Testis (tissue), 3 donors: ENCODE measurements around the gene SIGLEC11. TPM values are rescaled to one million over a fixed set of nuclear protein-coding genes. Genes with fewer than 3 reads are reported as not detected.

Source experiments
- DNase-seq: peaks from one replicate; pipeline ENCODE4 v3.0.0-alpha.2; 2019
- H3K27ac ChIP-seq, 2 donors: fragments of 200-600 bp; sonication (generic); one replicate each; pipeline ENCODE4 v1.5.1; 2019
- H3K27me3 ChIP-seq: fragments of 200-600 bp; sonication (generic); one replicate; pipeline ENCODE4 v1.5.1; 2019
- H3K36me3 ChIP-seq: fragments of 200-600 bp; sonication (generic); one replicate; pipeline ENCODE4 v1.5.1; 2017; ENCODE audit warnings: low read depth; ENCODE audit errors: missing control alignments
- H3K4me1 ChIP-seq: fragments of 200-600 bp; sonication (generic); one replicate; pipeline ENCODE4 v1.5.1; 2019
- H3K4me3 ChIP-seq, 2 donors: fragments of 200-600 bp; sonication (generic); one replicate each; pipeline ENCODE4 v1.5.1; 2017 to 2019
- H3K9me3 ChIP-seq: fragments of 200-600 bp; sonication (generic); one replicate; pipeline ENCODE4 v1.5.1; 2017
- POLR2A ChIP-seq: fragments of 450-650 bp; IDR thresholded peaks from one replicate; pipeline ENCODE4 v1.6.1; 2017; ENCODE audit warnings: antibody characterized with exemption, mild to moderate bottlenecking, moderate library complexity
- WGBS, 2 donors: methylation state at CpG; one replicate each; pipeline ENCODE4 v1.1.5; 2018; 5-methylcytosine and 5-hydroxymethylcytosine counted together
- intact Hi-C: fragments of 100-400 bp; cut with DNase I; formaldehyde crosslinking; loops from one replicate; pipeline ENCODE4 v1.15.1; 2023; ENCODE audit warnings: low total_unique reads
- polyA plus RNA-seq: library from polyadenylated mRNA; stranded (reverse); fragments of 350-450 nt; fragmentation: Illumina TruSeq; extraction: RNeasy Lipid Tissue Mini Kit (QIAGEN cat#74804); gene quantifications from one replicate; pipeline ENCODE4 v1.2.3, GENCODE V29; 2014; ENCODE audit warnings: low read depth, low replicate concordance; ENCODE audit not compliant: insufficient read depth
- total RNA-seq, 2 donors: library from RNA; depleted of rRNA; stranded (reverse); fragments of >200 nt; gene quantifications; one replicate each; pipeline ENCODE4 v1.2.3, GENCODE V29; 2016
- TF ChIP-seq, protein P1 (sequence below), 3 experiments: fragments of 450-650 bp in 2 of 3; fragments of 200-600 bp in 1 of 3; sonication (generic) in 1 of 3; IDR thresholded peaks; one replicate each; pipeline ENCODE4 v1.5.1; 2016 to 2019; ENCODE audit warnings: antibody characterized with exemption in 3 of 3, mild to moderate bottlenecking in 2 of 3, moderate library complexity in 1 of 3

The SIGLEC11 gene
- total and polyA plus RNA-seq, 3 donors from 2014 or later, result 5.8 to 8.5 (median 6.0) TPM

DNA sequence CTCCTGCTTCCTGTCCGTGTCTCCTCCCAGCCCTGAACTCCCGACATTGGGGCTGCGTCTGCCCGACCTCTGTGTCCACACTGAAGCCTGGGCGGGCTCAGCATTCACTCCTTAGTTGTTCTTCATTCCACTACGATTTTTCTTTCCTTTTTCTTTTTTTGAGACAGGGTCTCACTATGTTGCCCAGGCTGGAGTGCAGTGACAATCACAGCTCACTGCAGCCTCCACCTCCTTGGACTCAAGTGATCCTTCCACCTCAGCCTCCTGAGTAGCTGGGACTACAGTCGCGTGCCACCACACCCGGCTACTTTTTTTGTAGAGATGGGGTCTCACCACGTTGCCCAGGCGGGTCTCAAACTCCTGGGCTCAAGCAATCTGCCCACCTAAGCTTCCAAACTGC, 23.5 kb upstream of the SIGLEC11 start:
- Histone ChIP-seq H3K4me3 (no peak overlapping the region), H3K36me3 (no peaks in the 10 kb centered on the region), H3K27me3 (no peaks in the 10 kb centered on the region), H3K9me3 (no peaks in the 10 kb centered on the region), H3K4me1 (no peaks in the 10 kb centered on the region), H3K27ac (no peak overlapping the region)
- 90 to 94% methylated on average over 11 of the region's 11 CpGs for WGBS, 2 donors
- no peak for TF ChIP-seq POLR2A
- TF ChIP-seq, protein P1, sequence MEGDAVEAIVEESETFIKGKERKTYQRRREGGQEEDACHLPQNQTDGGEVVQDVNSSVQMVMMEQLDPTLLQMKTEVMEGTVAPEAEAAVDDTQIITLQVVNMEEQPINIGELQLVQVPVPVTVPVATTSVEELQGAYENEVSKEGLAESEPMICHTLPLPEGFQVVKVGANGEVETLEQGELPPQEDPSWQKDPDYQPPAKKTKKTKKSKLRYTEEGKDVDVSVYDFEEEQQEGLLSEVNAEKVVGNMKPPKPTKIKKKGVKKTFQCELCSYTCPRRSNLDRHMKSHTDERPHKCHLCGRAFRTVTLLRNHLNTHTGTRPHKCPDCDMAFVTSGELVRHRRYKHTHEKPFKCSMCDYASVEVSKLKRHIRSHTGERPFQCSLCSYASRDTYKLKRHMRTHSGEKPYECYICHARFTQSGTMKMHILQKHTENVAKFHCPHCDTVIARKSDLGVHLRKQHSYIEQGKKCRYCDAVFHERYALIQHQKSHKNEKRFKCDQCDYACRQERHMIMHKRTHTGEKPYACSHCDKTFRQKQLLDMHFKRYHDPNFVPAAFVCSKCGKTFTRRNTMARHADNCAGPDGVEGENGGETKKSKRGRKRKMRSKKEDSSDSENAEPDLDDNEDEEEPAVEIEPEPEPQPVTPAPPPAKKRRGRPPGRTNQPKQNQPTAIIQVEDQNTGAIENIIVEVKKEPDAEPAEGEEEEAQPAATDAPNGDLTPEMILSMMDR (IDR thresholded peaks at IDR 0.05), result no peak
- intact Hi-C loops, result loop anchor here (5.0 kb wide), 1 partner anchor 42 kb away; no protein-coding TSS in a partner anchor
- no peak for DNase-seq

DNA sequence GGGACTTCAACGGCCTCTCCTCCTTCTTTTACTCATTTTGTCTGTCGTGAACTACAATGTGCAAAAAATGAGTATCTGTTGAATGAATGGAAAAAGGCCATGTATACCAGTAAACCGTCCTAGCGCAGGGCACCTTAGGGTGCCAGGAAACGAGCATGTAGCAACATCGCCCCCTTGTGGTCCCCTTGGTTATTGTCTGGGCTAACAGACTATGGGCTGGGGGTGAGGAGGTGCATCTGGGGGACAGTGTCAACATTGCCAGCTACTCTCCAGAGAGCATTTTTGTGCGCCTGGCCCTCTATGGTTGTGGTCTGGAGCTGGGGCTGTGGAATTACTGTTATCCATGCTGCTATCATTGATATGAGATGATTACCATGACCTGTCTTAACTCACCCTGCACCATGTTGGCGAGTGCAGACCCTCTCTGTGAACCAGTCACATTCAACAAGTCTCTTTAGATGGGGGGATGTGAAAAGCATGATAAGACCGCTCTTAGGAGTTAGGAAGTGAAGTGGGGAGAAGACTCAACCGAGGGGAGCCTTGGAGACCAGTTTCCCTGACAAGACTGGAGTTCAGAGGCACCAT, 22.8 kb upstream of the SIGLEC11 start:
- Histone ChIP-seq H3K4me3 (no peak overlapping the region), H3K4me1 (no peaks in the 10 kb centered on the region), H3K9me3 (no peaks in the 10 kb centered on the region), H3K36me3 (no peaks in the 10 kb centered on the region), H3K27me3 (no peaks in the 10 kb centered on the region), H3K27ac (no peak overlapping the region)
- 49 to 60% methylated on average over 10 of the region's 10 CpGs for WGBS, 2 donors
- DNase-seq, result peak; percentile 82
- TF ChIP-seq POLR2A, result no peak
- TF ChIP-seq, protein P1 (IDR thresholded peaks at IDR 0.05), result peak; percentile 86 to 92 (median 91)
- intact Hi-C loops, result loop anchor here (5.0 kb wide), 1 partner anchor 41 kb away; no protein-coding TSS in a partner anchor

DNA sequence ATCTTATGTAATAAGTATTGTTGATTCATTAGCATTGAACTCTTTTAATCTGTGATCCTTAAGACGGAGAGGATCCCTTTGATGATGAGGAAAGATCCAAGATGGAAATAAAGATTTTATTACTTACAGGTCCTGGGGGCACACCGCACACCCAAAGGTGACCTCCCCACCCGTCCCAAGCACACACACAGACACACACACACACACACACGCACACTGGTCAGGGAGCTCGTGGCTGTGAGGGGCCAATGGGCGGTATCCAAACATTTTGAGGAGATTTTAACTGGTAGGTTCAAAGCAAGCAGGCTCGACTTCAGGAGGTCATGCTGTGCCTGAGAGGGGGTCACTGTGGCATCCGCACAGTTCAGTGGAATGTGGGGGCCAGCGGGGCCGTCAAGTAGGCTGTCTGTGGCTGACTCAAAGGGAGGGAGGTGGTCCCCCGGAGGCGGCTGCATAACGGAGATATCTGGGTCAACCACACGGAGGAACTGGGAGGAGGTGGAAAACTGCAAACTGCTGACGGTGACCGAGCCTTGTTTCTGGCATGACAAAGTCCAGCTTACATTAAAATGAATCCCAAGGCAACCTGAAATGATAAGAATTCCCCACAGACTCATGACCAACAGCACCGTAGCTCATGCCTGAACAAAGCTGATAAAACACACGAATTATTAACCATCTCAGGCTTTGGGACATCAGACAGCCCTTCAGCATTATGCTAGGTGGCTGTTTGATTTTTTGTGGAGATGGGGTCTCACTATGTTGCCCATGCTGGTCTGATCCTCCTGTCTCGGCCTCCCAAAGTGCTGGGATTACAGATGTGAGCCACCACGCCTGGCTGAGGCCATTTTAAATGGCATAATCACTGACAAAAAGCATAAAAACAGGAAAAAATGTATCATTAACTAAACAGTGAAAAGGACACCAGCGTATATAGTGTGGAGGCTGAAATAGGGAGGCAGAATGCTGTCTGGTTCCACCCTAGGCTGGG, 20.9 kb upstream of the SIGLEC11 start:
- Histone ChIP-seq H3K9me3 (no peaks in the 10 kb centered on the region), H3K4me1 (no peaks in the 10 kb centered on the region), H3K36me3 (no peaks in the 10 kb centered on the region), H3K27me3 (no peaks in the 10 kb centered on the region), H3K4me3 (no peak overlapping the region), H3K27ac (no peak overlapping the region)
- WGBS, 2 donors, result 84 to 88% methylated on average over 21 of the region's 21 CpGs
- no peak for DNase-seq
- no peak for TF ChIP-seq POLR2A
- TF ChIP-seq, protein P1 (IDR thresholded peaks at IDR 0.05), result no peak
- intact Hi-C loops, result loop anchor here (5.0 kb wide), 1 partner anchor 40 kb away; no protein-coding TSS in a partner anchor

DNA sequence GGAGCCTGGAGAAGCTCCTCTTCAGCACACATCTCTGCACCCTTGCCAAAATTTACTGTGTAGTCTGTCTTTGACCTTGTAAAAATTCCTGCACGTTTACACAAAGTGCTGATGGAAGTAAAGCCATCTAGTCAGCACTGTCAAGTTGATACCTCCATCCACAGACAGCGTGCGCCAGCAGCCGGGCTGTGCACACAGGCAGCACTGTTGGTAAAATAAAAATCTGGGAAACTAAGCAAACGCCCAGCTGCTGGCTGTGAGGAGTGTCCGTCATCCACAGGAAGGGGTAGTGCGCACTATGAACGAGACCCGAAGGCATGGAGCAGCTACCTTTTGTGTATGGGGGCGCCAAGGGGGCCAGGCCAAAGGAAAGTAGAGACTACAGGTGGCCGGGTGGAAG, 17.4 kb upstream of the SIGLEC11 start:
- H3K27me3 ChIP-seq, result no peaks in the 10 kb centered on the region
- H3K27ac ChIP-seq, result no peak overlapping the region
- DNase-seq, result no peak
- TF ChIP-seq, protein P1 (IDR thresholded peaks at IDR 0.05), result no peak
- no peak for TF ChIP-seq POLR2A
- no peaks in the 10 kb centered on the region for H3K36me3 ChIP-seq
- no peaks in the 10 kb centered on the region for H3K4me1 ChIP-seq
- no peak overlapping the region for H3K4me3 ChIP-seq
- WGBS, 2 donors, result 48 to 68% methylated on average over 11 of the region's 11 CpGs
- intact Hi-C loops, result no loop called here
- no peaks in the 10 kb centered on the region for H3K9me3 ChIP-seq
